MM.1S (cell line): ENCODE data around the gene TCHH.

Experiments used
- DNase-seq: peaks from one replicate; pipeline ENCODE4 v3.0.0-alpha.2; 2015
- H2AFZ ChIP-seq: fragments of 300-600 bp; sonication (generic); 2 replicates; pipeline ENCODE4 v1.6.0; 2016; ENCODE audit warnings: antibody characterized with exemption, low read length
- H3F3A ChIP-seq: fragments of 300-600 bp; sonication (generic); 2 replicates; pipeline ENCODE4 v1.6.1; 2016; ENCODE audit warnings: mild to moderate bottlenecking, antibody characterized with exemption, low read length, moderate library complexity, mixed read lengths; ENCODE audit not compliant: insufficient read depth
- H3K27ac ChIP-seq: fragments of 300-600 bp; sonication (generic); 2 replicates; pipeline ENCODE4 v1.5.1; 2016; ENCODE audit warnings: mild to moderate bottlenecking, low read length
- H3K27me3 ChIP-seq: fragments of 300-600 bp; sonication (generic); replicated peaks from 2 replicates; pipeline ENCODE4 v1.6.0; 2016; ENCODE audit warnings: low read length; ENCODE audit not compliant: insufficient read depth
- H3K36me3 ChIP-seq: fragments of 300-600 bp; sonication (generic); replicated peaks from 2 replicates; pipeline ENCODE4 v1.6.1; 2016; ENCODE audit warnings: mild to moderate bottlenecking, low read length, mixed read lengths; ENCODE audit not compliant: insufficient read depth
- H3K4me1 ChIP-seq: fragments of 300-600 bp; sonication (generic); 2 replicates; pipeline ENCODE4 v1.6.1; 2016; ENCODE audit warnings: low read length, mixed read lengths
- H3K4me2 ChIP-seq: fragments of 300-600 bp; sonication (generic); 2 replicates; pipeline ENCODE4 v1.6.0; 2016; ENCODE audit warnings: low read depth, low read length
- H3K4me3 ChIP-seq: fragments of 300-600 bp; sonication (generic); 2 replicates; pipeline ENCODE4 v1.5.1; 2016; ENCODE audit warnings: low read length, mixed read lengths
- H3K79me2 ChIP-seq: fragments of 300-600 bp; sonication (generic); 2 replicates; pipeline ENCODE4 v1.6.1; 2016; ENCODE audit warnings: mixed run types, low read length, mixed read lengths
- H3K9ac ChIP-seq: fragments of 300-600 bp; sonication (generic); 2 replicates; pipeline ENCODE4 v1.6.1; 2016; ENCODE audit warnings: low read length, mixed read lengths
- H3K9me2 ChIP-seq: fragments of 300-600 bp; sonication (generic); replicated peaks from 2 replicates; pipeline ENCODE4 v1.6.1; 2016; ENCODE audit warnings: mild to moderate bottlenecking, low read length, mixed read lengths; ENCODE audit not compliant: insufficient read depth
- H3K9me3 ChIP-seq: fragments of 300-600 bp; sonication (generic); replicated peaks from 2 replicates; pipeline ENCODE4 v1.6.1; 2016; ENCODE audit warnings: mild to moderate bottlenecking, low read length, mixed read lengths; ENCODE audit not compliant: insufficient read depth
- H4K20me1 ChIP-seq: fragments of 300-600 bp; sonication (generic); 2 replicates; pipeline ENCODE4 v1.6.1; 2016; ENCODE audit warnings: mild to moderate bottlenecking, low read length, moderate library complexity, mixed read lengths; ENCODE audit not compliant: insufficient read depth
- CTCF ChIP-seq: fragments of 300-600 bp; sonication (generic); IDR thresholded peaks from 2 replicates; pipeline ENCODE4 v1.5.1; 2016; ENCODE audit warnings: antibody characterized with exemption, low read length, mixed read lengths
- EZH2 ChIP-seq: fragments of 300-600 bp; sonication (generic); optimal IDR thresholded peaks from 2 replicates; pipeline ENCODE3; 2017; ENCODE audit warnings: low read depth, mild to moderate bottlenecking, antibody characterized with exemption, low read length, mixed read lengths
- EZH2phosphoT487 ChIP-seq: fragments of 300-600 bp; sonication (generic); IDR thresholded peaks from 2 replicates; pipeline ENCODE4 v1.6.1; 2018; ENCODE audit warnings: antibody characterized with exemption, low read length

Gene TCHH

GRCh38 chr1:152118915-152119314 lies 3.7 kb upstream of the TCHH start:
- H2AFZ ChIP-seq: no peak overlapping the region
- H3K79me2 ChIP-seq: no peaks in the 10 kb centered on the region
- DNase-seq: no peak
- no peak overlapping the region for H3K4me2 ChIP-seq
- no peaks in the 10 kb centered on the region for H4K20me1 ChIP-seq
- TF ChIP-seq EZH2 (no peak), CTCF (no peak)
- H3K9ac ChIP-seq: no peak overlapping the region
- H3K9me3 ChIP-seq: no peaks in the 10 kb centered on the region
- H3F3A ChIP-seq: no peaks in the 10 kb centered on the region
- peaks cover 4% of the 10 kb centered on the region; the same call in 1 of the 2 replicates for H3K27me3 ChIP-seq
- H3K36me3 ChIP-seq: no peaks in the 10 kb centered on the region
- H3K27ac ChIP-seq: no peak overlapping the region
- H3K4me1 ChIP-seq: no peaks in the 10 kb centered on the region
- no peaks in the 10 kb centered on the region for H3K9me2 ChIP-seq
- H3K4me3 ChIP-seq: no peak overlapping the region

GRCh38 chr1:152112885-152113432 lies 2.3 kb downstream of the TCHH start:
- Histone ChIP-seq H3F3A (peaks cover 15% of the 10 kb centered on the region), H3K4me1 (peaks cover 18% of the 10 kb centered on the region), H3K9ac (no peak overlapping the region), H3K9me3 (no peaks in the 10 kb centered on the region), H3K4me2 (peak overlapping the region; percentile 89), H3K27me3 (peaks cover 37% of the 10 kb centered on the region), H3K4me3 (peak overlapping the region; percentile 53), H3K27ac (no peak overlapping the region), H2AFZ (peak overlapping the region; percentile 76), H3K36me3 (no peaks in the 10 kb centered on the region), H3K79me2 (no peaks in the 10 kb centered on the region), H4K20me1 (no peaks in the 10 kb centered on the region), H3K9me2 (no peaks in the 10 kb centered on the region)
- TF ChIP-seq CTCF: no peak
- no peak for TF ChIP-seq EZH2
- TF ChIP-seq EZH2phosphoT487: no peak
- no peak for DNase-seq

- H3K27ac ChIP-seq: no peak overlapping the region
- peaks cover 37% of the 10 kb centered on the region for H3K27me3 ChIP-seq
- peak; percentile 59 for DNase-seq
- peak overlapping the region; percentile 89 for H3K4me2 ChIP-seq
- H2AFZ ChIP-seq: peak overlapping the region; percentile 76
- H3K4me1 ChIP-seq: peaks cover 18% of the 10 kb centered on the region
- TF ChIP-seq CTCF (no peak), EZH2phosphoT487 (no peak), EZH2 (no peak)
- no peaks in the 10 kb centered on the region for H3K36me3 ChIP-seq
- H3K79me2 ChIP-seq: no peaks in the 10 kb centered on the region
- no peaks in the 10 kb centered on the region for H3K9me3 ChIP-seq
- no peak overlapping the region; the same call in 1 of the 2 replicates for H3K9ac ChIP-seq
- peak overlapping the region; percentile 53 for H3K4me3 ChIP-seq
- no peaks in the 10 kb centered on the region for H4K20me1 ChIP-seq
- peaks cover 18% of the 10 kb centered on the region for H3F3A ChIP-seq
- no peaks in the 10 kb centered on the region for H3K9me2 ChIP-seq
Observed at GRCh38 chr1:152112101-152112884, 3.0 kb downstream of the TCHH start.
